GM19023 (cell line): Measurements from ENCODE around the gene DGKQ.
"Not testable (repeated sequence)": the region's sequence is repeated elsewhere in the genome, so short reads cannot be mapped to it uniquely, and the experiment has no call there.

ENCODE experiments used
- ATAC-seq: cut with Tn5 transposase; IDR thresholded peaks from one replicate; pipeline ENCODE4 v1.9.1; 2021; ENCODE audit warnings: mild to moderate bottlenecking, moderate library complexity; ENCODE audit not compliant: unreplicated experiment

DGKQ gene

GRCh38 chr4:1011022-1011665 is 37.8 kb upstream of the DGKQ start, which contains the start of gene FGFRL1:
Gene FGFRL1, plus strand, starts transcription at chr4:1011626. Its CDS starts 860 bp downstream, at chr4:1012486.
- peak; percentile 35 for ATAC-seq

DNA sequence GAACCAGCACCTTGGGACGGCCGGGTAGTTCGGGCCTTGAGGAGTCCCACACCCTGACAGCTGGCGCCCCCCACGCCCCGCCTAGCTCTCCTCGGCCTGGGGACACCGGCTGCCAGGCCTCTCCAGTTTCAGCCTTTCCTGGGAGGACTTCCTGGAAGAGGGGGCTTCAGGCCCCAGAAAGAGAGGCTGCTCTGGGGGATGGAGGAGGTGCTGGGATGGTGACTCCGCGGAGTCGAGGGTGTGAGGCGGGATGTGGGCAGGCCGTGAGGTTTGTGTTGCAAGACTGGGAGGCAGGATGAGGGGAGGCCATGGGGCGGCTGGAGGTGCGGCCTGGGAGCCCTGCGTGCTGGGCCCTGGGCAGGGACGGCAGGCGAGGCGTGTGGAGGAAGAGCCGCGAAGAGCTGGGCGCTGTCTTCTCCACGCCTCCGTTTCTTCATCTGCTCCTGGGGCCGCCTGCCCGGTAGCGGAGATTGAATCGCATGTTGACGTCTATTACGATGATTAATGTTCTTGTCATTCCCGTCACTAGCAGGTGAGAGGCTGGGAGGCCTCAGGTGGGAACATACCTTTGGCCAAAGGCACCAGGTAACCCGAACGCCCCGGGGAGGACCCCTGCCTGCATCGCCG is 37.1 kb upstream of the DGKQ start:
- no peak for ATAC-seq

- ATAC-seq, result peak; percentile 42
These were observed 36.4 kb upstream of the DGKQ start for GRCh38 chr4:1009542-1010394.

DNA sequence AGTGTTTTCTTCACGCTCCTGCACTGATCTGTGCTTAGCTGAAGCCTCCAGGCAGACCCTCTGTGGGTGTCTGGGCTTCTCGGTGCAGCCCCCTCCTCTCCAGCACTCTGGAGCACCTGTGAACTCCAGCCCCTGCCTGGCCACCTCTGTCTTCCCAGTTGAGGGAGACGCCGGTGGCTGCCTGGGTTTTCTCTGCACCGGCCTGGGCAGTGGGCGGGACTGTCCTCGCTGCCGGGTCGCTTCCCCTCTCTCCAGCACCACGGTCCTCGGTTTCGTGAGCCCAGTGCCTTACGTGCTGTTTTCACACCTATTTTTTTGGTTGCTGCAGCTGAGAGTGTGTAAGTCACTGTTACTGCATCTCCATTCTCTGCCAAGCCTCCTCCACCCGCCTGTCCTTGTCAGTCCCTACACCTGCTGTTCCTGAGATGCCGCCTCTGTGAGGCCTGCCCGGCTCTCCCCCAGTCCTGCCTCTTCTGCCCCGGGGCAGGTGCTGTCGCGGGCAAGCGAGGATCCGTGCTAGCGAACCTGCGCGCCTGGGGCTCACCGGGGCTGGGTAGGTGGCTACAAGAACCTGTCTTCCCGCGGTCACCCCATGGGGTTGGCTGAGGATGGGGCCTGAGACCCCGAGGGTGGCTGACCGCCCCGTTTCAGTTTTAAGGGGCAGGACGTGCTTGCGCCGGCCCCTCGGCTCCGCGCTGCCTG is 35.6 kb upstream of the DGKQ start:
- ATAC-seq, result peak; percentile 2

DNA sequence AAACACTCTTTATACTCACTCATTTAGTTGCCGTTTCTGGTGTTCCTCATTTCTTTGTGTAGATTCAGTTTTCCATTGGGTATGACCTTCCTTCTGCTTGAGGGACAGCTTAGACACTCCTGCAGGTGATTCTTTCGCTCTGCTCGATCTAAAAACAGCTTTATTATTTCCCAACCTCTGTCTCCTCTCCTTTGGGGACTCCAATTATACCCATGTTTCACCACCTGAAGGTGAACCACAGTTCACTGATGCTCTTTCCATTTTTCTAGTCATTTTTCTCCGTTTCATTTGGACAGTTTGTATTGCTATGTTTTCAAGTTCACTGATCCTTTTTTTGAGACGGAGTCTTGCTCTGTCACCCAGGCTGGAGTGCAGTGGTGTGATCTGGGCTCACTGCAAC is 33.5 kb upstream of the DGKQ start:
- ATAC-seq, result no peak

GRCh38 chr4:1004557-1005485 is 31.5 kb upstream of the DGKQ start:
- ATAC-seq, result no peak

DNA sequence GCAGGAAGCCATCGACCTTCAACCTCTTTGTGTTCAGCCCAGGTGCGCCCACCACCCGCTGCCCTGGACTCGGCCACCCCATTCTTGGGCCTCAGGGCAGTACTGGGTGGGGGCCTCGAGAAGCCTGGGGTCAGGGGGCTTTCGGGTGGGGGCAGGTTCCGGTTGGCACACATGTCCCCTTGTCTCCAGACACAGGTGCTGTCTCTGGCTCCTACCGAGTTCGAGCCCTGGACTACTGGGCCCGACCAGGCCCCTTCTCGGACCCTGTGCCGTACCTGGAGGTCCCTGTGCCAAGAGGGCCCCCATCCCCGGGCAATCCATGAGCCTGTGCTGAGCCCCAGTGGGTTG is 30.7 kb upstream of the DGKQ start:
- no peak for ATAC-seq

- ATAC-seq, result no peak
These were observed 30.1 kb upstream of the DGKQ start for GRCh38 chr4:1003271-1004070.

DNA sequence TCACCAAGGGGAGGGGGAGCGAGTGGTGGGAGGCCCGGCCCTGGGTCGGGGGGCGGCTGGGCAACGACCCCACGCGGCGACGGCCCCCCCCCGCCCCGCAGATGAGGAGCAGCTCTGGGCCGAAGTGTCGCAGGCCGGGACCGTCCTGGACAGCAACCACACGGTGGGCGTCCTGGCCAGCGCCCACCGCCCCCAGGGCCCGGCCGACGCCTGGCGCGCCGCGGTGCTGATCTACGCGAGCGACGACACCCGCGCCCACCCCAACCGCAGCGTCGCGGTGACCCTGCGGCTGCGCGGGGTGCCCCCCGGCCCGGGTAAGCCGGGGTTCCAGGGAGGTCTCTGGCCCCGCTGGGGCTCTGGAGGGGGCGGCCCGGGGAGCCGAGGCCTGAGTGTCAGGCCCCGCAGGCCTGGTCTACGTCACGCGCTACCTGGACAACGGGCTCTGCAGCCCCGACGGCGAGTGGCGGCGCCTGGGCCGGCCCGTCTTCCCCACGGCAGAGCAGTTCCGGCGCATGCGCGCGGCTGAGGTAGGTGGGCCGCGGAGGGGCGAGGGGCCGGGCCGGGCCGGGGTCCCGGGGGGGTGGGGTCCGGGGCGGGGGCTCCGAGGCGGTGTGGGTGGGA is 29.4 kb upstream of the DGKQ start:
- ATAC-seq, result no peak

GRCh38 chr4:1002131-1002630 is 28.8 kb upstream of the DGKQ start:
- no peak for ATAC-seq

- ATAC-seq, result no peak
These were observed 28.3 kb upstream of the DGKQ start for GRCh38 chr4:1001561-1002130.

DNA sequence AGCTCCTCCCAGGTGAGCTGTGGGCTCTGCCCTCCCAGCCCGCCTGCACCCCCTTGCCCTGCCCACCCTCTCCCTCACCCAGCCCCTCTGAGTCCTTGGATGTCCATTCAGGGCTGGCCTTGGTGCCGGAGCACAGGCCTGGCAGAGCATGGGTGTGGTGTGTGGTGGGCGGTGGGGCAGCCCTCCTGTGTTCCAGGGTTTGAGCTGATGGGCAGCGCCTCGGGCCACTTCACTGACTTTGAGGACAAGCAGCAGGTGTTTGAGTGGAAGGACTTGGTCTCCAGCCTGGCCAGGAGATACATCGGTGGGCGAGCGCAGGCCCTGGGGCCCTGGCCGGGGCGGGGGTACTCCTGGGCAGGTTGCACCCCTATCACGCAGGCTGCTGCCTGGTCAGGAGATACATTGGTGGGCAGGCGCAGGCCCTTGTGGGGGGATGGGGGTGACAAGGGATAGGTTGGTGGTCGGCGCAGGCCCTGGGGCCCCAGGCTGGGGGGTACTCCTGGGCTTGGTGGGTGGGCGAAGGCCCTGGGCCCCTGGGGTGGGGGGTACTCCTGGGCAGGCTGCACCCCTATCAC is 27.4 kb upstream of the DGKQ start:
- ATAC-seq, result no peak

GRCh38 chr4:999882-1000425 is 26.6 kb upstream of the DGKQ start:
- no peak for ATAC-seq

DNA sequence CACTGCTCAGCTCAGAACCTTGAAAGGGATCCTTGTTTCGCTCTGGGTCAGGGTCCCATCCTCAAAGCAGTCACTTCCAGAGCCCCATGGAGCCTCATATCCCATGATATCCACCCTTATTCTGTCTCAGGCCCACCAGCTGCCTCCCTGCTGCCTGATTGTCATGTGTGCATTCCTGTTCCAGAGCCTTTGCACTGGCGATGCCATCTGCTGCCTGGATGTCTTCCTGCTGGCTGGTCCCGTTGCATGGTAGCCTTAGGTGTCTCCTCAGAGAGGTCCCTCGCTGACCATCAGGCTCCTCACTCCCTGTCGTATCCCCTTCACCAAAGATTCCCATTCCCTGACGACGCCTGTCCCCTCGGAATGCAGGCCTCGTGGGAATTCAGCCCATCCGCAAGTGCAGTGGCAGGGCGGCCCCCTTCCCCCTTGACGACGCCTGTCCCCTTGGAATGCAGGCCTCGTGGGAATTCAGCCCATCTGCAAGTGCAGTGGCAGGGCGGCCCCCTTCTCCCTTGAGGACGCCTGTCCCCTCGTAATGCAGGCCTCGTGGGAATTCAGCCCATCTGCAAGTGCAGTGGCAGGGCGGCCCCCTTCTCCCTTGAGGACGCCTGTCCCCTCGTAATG is 26.0 kb upstream of the DGKQ start:
- ATAC-seq, result not testable (repeated sequence)

DNA sequence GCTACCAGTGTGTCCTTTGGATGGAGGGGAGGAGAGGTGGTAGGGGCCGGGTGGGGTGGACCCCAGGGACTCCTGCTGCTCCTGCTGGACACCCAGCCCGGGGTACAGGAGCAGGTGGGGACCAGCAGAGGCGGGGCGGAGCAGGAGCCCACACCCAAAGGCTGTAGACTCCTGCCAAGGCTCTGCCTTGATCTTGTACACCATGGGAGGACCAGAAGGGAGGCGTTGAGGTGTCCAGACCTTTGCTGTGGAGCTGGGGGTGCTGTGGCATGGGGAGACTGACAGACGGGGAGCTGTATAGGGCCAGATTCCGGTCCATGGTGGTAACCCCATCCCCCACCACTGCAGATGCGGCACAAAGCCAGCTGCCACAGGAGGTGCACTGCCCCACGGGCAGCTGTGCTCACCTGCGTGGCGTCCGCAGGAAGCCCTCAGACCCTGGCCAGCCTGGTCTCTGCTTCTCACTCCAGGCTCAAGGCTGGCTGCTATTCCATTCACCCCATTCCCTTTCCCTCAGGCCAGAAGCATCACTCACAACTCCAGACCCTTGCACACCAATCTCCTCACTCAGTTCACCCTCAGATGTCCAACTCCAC is 24.8 kb upstream of the DGKQ start:
- no peak for ATAC-seq

- no peak for ATAC-seq
These were observed 24.2 kb upstream of the DGKQ start for GRCh38 chr4:997375-998071.
